HG03354 (cell line): ENCODE measurements around the gene ADISSP.
A peak's percentile ranks its signal among the peaks of the same experiment; 100 is the strongest.

Experiments used
- ATAC-seq: cut with Tn5 transposase; IDR thresholded peaks from one replicate; pipeline ENCODE4 v1.9.1; 2021; ENCODE audit warnings: mild to moderate bottlenecking; ENCODE audit not compliant: unreplicated experiment, poor library complexity, severe bottlenecking

Gene ADISSP

GRCh38 chr20:3783068-3783489, 15.5 kb upstream of the ADISSP start:
- no peak for ATAC-seq

DNA sequence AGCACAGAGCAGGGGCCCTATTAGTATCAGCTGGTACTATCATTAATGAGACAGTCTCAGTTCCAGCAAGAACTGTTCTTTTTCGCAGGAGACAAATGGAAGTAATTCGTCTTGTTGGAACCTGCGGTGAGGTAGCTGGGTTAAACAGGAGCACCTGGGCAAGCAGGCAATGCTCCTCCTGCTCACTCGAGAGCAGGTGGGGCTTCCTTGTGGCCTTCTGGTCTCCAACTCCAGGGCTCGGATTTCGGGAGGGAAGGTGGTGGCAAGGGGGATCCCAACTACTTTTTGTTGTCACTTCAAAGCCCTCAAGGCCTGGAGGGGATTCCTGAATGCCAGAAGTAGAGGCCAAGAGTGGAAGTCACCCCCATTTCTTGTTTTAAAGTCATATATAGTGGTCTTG, 15.0 kb upstream of the ADISSP start:
- ATAC-seq: no peak

- ATAC-seq: no peak
Measured at GRCh38 chr20:3781153-3781910, 13.8 kb upstream of the ADISSP start, which contains the start of gene SPEF1. SPEF1 (minus strand) TSS chr20:3781448; CDS start chr20:3781287, 161 bp downstream.

DNA sequence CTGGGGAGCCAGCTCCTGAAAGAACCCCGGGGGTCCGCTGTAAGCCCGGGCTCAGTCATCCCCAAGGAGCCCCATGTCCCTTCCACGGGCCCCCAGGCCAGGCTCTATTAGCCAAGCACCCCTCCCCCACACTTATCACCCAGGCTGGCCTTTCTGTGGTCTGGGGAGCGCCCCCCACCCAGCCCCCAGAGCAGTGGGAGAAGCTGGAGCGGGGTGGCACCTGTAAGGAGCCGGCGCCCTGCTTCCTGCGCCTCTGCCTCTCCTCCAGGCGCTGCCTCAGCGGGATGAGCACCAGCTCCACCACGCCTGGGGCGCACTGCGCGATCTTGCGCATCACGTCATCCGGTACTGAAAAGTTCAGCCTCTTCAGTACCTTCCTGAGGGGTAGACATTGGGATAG, 11.4 kb upstream of the ADISSP start:
- no peak for ATAC-seq

- ATAC-seq: no peak
Measured at GRCh38 chr20:3777716-3778629, 10.4 kb upstream of the ADISSP start.

DNA sequence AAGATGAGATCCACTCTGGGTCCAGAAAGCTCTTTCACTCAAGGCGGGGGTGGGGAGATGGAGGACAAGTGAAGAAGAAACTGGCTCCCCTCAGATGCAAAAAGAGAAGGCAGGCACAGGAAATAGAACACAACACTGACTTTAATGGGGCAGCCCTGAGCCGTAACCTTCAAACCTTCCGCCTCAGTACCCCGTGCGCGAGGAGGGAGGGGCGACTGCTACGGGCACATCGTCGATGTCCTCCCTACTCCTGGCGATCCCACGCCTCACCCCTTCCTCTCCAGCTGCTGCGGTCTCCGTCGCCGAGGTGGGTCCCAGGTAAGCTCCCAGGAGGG, 9.8 kb upstream of the ADISSP start:
- ATAC-seq: no peak

- no peak for ATAC-seq
Measured at GRCh38 chr20:3775457-3776108, 8.0 kb upstream of the ADISSP start.

GRCh38 chr20:3771552-3772058, 4.1 kb upstream of the ADISSP start:
- ATAC-seq: no peak

DNA sequence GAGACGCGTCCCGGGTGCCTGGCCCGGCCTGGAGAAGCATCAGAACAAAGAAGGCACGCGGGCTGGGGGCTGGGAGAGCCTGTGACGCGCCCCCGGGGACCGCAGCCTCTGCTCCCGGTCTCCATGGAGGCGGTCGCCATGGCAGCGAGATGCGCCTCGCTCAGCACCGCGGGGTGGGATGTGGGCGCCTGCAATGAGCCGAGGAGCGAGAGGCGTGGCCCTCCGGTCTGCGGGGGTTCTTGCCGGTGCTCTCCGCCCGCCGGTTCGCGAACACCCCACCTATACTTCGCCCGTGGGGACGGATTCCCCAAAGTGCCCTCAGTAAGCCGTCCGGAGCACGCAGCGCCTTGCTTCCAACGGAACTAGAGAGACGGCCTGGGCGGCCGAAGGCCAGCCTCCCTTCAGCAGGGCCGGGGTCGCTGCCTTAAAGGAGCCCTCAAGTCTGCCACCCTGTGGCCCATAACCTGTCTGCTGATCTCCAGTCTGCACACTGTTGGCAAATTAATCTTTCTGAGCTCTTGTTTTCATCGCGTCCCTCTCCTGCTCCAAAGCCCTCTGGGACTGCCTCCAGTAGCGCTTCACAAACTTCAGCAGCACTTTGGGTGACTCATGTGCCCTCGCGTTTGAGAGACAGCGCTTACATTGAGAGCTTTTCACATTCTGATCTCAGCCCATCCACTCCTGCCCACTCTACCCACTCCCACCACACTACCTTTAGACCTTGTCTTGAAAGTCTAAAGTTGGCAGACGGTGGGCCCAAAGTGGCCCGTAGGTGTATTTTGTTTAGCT, 983 bp upstream of the ADISSP start:
- peak; percentile 48 for ATAC-seq

DNA sequence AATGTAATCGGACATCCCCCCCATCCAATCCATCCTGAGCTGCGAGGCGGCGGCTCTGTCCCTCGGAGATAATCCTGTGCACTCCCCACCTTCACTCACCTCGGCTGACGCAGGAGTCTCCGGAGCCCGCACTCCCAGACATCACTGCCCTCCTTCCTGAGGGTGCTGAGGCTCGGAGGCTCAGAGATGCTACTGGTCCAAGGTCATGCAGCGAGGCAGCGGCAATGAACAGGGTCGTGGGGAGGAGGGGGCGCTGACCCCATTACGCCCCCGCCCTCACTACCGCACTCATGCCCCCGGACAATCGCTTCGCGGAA, 485 bp downstream of the ADISSP start:
- ATAC-seq: no peak

GRCh38 chr20:3766422-3767109, 987 bp downstream of the ADISSP start:
- no peak for ATAC-seq

DNA sequence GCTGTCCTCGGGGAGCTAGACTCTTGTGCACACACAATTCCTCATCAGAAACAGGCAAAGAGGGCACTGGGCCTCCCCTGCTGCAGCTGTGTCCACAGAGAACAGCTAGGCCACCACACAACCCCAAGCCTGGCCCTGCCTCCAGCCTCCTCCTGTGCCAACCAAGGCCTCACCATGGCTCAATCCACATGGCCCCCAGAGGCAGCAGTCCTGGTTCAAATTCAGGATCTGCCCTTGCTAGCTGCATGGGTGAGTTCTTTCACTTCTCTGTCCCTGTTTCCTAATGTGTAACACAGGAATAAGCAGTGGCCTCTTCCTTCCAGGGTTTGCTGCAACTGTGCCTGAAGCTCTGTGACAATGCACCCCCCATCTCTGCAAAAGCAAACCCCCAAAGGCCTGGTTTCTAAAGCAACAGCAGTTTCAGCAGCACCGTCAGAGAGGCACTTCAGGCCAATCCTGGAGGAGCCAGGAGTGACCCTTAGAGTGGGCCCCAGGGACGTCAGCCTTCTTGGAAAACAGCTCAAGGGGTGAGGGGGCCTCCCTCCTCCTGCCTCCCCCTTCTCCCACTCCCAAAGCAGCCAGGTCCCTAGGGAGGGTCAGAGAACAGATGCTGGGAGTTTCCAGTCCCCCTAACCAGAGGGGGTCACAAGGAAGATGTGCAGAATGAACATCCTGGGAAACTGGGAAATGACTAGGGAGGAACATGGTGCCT, 2.2 kb downstream of the ADISSP start:
- ATAC-seq: no peak

GRCh38 chr20:3764659-3765058, 2.9 kb downstream of the ADISSP start:
- no peak for ATAC-seq

DNA sequence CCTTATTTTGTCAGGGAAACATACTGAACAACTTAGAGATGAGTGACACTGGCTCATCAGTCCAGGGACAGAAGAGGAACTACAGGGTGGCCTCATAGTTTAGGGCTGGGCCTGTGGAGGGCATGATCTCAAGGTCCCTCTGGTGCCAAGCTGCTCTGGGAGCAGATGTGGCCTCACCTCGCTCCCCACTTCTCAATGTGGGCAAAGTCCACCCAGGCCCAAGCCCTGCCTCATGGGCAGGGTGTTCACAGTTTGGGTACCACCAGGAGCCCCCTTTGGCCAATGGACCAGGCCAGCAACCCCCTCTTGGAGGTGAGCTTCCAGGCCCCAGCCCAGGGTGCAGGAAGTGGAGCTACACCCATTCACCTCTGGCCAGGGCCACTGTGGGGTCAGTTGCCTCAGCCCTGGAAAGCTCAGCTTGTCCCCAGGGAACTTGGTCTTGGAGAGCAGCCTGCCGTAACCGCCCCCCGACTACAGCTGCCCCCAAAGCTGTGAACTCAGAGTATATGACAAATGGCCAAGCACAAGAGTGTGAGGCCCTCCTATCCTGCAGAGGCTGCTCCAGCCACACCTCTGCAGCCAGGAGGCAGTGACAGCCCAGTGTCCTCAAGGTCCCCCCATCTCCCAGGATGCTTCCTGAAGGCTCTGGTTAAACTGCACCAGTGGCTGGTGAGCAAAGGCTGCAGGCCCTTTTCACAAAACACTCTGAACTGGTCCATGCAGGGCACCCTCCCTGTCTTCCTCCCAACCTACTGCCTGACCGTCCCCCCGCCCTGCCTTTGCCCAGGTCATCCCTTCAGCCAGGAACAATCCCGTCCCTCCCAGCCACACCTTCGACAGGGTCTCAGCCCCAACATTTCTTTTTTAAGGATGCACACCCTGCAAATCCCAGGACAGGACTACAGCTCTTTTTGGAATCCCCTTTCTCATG, 3.6 kb downstream of the ADISSP start:
- ATAC-seq: no peak

DNA sequence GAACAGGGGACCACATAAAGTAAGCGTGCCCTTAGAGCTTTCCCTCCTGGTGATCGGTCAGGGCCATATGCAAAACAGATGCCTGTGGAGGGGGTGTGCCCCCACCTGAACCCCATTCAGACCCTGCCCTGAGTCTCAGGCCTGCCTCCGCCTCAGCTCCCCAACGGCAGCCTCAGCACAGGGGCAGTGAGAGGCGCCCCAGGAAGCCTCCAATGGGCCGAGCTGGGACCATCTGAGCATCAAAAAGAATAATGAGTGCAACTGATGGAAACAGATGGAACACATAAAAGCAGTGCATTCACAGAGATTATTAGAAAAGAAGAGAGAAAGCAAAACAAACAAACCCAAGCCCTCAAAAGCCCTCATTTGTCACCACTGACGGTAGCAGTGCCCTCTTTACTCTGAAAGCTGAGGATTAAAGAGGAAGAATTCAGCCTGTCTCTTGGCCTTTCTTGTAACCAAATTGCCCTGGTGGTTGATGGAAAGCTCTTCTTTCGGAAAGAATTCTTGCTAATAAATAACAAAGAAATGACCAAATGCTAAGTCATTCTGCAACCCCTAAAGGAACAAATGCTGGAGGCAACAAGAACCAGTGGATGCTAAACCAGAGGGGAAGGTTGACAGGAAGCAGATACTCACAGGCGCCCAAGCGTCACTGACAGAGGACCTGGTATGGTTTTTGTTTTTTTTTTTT, 6.8 kb downstream of the ADISSP start:
- no peak for ATAC-seq

DNA sequence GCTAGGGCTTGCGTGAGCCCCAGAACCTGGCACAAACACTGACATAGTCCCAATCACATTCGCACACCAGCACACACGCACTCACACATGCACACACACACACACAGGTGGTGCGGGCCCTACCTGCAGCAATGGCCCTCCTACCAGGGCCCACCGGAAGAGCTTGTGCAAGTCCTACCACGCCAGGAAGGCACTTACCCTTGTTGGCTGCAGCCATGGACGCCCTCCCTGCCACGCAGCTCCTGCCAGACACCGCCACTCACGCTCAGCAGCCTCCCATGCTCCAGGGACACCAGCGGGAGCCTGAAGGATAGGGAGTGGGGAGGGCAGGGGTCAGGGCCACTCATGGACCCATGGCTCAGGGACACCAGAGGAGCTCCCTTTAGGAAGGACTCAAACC, 7.7 kb downstream of the ADISSP start:
- ATAC-seq: no peak

GRCh38 chr20:3759316-3759823, 8.2 kb downstream of the ADISSP start:
- no peak for ATAC-seq
